Measurements from ENCODE around the gene TTC8. TPM values are rescaled to one million over a fixed set of nuclear protein-coding genes. Genes with fewer than 3 reads are reported as not detected.

TTC8 gene
- polyA plus RNA-seq, 1 donor from 2014 or later = 2.2 TPM

- H3K36me3 Mint-ChIP-seq = no peaks in the 10 kb centered on the region
- H3K9me3 Mint-ChIP-seq = peaks cover 0 to 7% (median 5%) of the 10 kb centered on the region in 3 donors
- H3K4me3 Mint-ChIP-seq = no peak overlapping the region
- H3K27me3 Mint-ChIP-seq = peaks cover 4% of the 10 kb centered on the region
- H3K4me1 Mint-ChIP-seq = no peaks in the 10 kb centered on the region
- no peak overlapping the region for H3K27ac Mint-ChIP-seq
Measured at GRCh38 chr14:88911809-88912208, 87.4 kb downstream of the TTC8 start.

- Mint-ChIP-seq H3K36me3 (no peaks in the 10 kb centered on the region), H3K4me1 (no peaks in the 10 kb centered on the region), H3K27me3 (peaks cover 4% of the 10 kb centered on the region), H3K27ac (no peak overlapping the region), H3K9me3 (no peaks in the 10 kb centered on the region), H3K4me3 (no peak overlapping the region)
Measured at GRCh38 chr14:88914956-88915355, 90.5 kb downstream of the TTC8 start.

GRCh38 chr14:88919502-88919901 is 95.1 kb downstream of the TTC8 start:
- H3K9me3 Mint-ChIP-seq = peaks cover 2 to 8% (median 5%) of the 10 kb centered on the region in 3 donors
- no peaks in the 10 kb centered on the region for H3K4me1 Mint-ChIP-seq
- no peak overlapping the region for H3K27ac Mint-ChIP-seq
- H3K36me3 Mint-ChIP-seq = no peaks in the 10 kb centered on the region
- no peak overlapping the region for H3K4me3 Mint-ChIP-seq
- H3K27me3 Mint-ChIP-seq = peaks cover 3% of the 10 kb centered on the region

Other genes with a start within 250 kb of the TTC8 start
- gene EML5, start 31.7 kb upstream of the TTC8 start, polyA plus RNA-seq = 0.61 TPM